Kasumi-1 (cell line): ENCODE measurements around the gene RIN3.
"Not testable (repeated sequence)": the region's sequence is repeated elsewhere in the genome, so short reads cannot be mapped to it uniquely, and the experiment has no call there.

Experiments
- DNase-seq, 2 experiments: peaks; one replicate each; lab custom pipeline; 2025; lab: John Stamatoyannopoulos, UW

The RIN3 gene

GRCh38 chr14:92627707-92628215 lies 114.2 kb downstream of the RIN3 start:
- no peak for DNase-seq

- DNase-seq: no peak
Measured at GRCh38 chr14:92628636-92629035, 115.1 kb downstream of the RIN3 start.

- no peak for DNase-seq
Measured at GRCh38 chr14:92630367-92630766, 116.8 kb downstream of the RIN3 start.

GRCh38 chr14:92631098-92631497 lies 117.5 kb downstream of the RIN3 start:
- DNase-seq: no peak

- no peak for DNase-seq
Measured at GRCh38 chr14:92632546-92633273, 119.1 kb downstream of the RIN3 start.

- DNase-seq: no peak
Measured at GRCh38 chr14:92633274-92633616, 119.7 kb downstream of the RIN3 start.

GRCh38 chr14:92633724-92634123 lies 120.1 kb downstream of the RIN3 start:
- no peak for DNase-seq

- DNase-seq: no peak
Measured at GRCh38 chr14:92635031-92635430, 121.5 kb downstream of the RIN3 start.

- DNase-seq: no peak
Measured at GRCh38 chr14:92635896-92636295, 122.3 kb downstream of the RIN3 start.

GRCh38 chr14:92637228-92637627 lies 123.6 kb downstream of the RIN3 start:
- no peak for DNase-seq

GRCh38 chr14:92637864-92638263 lies 124.3 kb downstream of the RIN3 start:
- no peak for DNase-seq

GRCh38 chr14:92638266-92638665 lies 124.7 kb downstream of the RIN3 start:
- no peak for DNase-seq

GRCh38 chr14:92638904-92639303 lies 125.3 kb downstream of the RIN3 start:
- DNase-seq: no peak

- DNase-seq: not testable (repeated sequence)
Measured at GRCh38 chr14:92639472-92640117, 126.0 kb downstream of the RIN3 start.

GRCh38 chr14:92641306-92641705 lies 127.7 kb downstream of the RIN3 start:
- DNase-seq: no peak

- no peak for DNase-seq
Measured at GRCh38 chr14:92644171-92644969, 130.8 kb downstream of the RIN3 start.

GRCh38 chr14:92644970-92645515 lies 131.5 kb downstream of the RIN3 start:
- DNase-seq: no peak

- no peak for DNase-seq
Measured at GRCh38 chr14:92645841-92646478, 132.4 kb downstream of the RIN3 start.

- no peak for DNase-seq
Measured at GRCh38 chr14:92646952-92647796, 133.6 kb downstream of the RIN3 start.

GRCh38 chr14:92647797-92648279 lies 134.3 kb downstream of the RIN3 start:
- no peak for DNase-seq

GRCh38 chr14:92649066-92649465 lies 135.5 kb downstream of the RIN3 start:
- DNase-seq: no peak
